GM12892 (cell line): ENCODE results near the gene TCF20.

Experiments
- POLR2AphosphoS5 ChIP-seq: IDR thresholded peaks from 2 replicates; pipeline ENCODE4 v1.6.1; 2011; ENCODE audit warnings: low read depth, low read length, control low read depth
- TAF1 ChIP-seq: IDR thresholded peaks from 2 replicates; pipeline ENCODE4 v1.6.1; 2011; ENCODE audit warnings: low read depth, mild to moderate bottlenecking, control low read depth, low read length, borderline replicate concordance

DNA sequence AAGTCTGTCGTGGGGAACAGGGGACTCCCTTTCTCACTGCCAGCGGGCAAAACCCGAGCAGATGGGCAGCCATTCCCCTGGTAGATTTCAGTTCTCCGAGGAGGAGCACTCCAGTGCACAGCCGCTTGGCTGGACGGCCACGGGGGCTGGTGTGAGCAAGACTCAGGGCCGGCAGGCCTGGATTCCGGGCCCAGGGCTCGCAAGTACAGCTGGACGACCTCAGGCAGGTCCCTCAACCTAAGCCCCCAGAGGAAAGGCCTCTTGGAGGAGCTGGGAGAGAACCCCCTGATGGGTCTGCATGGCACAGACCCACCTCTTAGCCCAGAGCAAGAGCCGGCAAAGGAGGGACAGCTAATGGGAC lies 31.3 kb upstream of the TCF20 start:
- TF ChIP-seq POLR2AphosphoS5: no peak
- no peak for TF ChIP-seq TAF1
